MM.1S (cell line): ENCODE data around the gene TNFRSF6B.

Experiments
- CTCF ChIP-seq: fragments of 300-600 bp; sonication (generic); IDR thresholded peaks from 2 replicates; pipeline ENCODE4 v1.5.1; 2016; ENCODE audit warnings: antibody characterized with exemption, low read length, mixed read lengths
- EZH2 ChIP-seq: fragments of 300-600 bp; sonication (generic); optimal IDR thresholded peaks from 2 replicates; pipeline ENCODE3; 2017; ENCODE audit warnings: low read depth, mild to moderate bottlenecking, antibody characterized with exemption, low read length, mixed read lengths
- EZH2phosphoT487 ChIP-seq: fragments of 300-600 bp; sonication (generic); IDR thresholded peaks from 2 replicates; pipeline ENCODE4 v1.6.1; 2018; ENCODE audit warnings: antibody characterized with exemption, low read length

- no peak for TF ChIP-seq CTCF
- TF ChIP-seq EZH2: no peak
- no peak for TF ChIP-seq EZH2phosphoT487
Observed at GRCh38 chr20:63698739-63699465, 2.5 kb downstream of the TNFRSF6B start.
